OCI-LY7 (cell line): ENCODE measurements around the gene DEFB119.

Experiments used
- CTCF ChIP-seq: fragments of 200-600 bp; sonication (generic); conservative IDR thresholded peaks from 2 replicates; pipeline ENCODE4 v1.5.1; 2014; ENCODE audit warnings: mild to moderate bottlenecking, antibody characterized with exemption, low read length, moderate library complexity, mixed read lengths
- EZH2phosphoT487 ChIP-seq: fragments of 200-600 bp; sonication (generic); IDR thresholded peaks from 2 replicates; pipeline ENCODE4 v1.6.1; 2018; ENCODE audit warnings: low read depth, borderline replicate concordance, mild to moderate bottlenecking, mixed run types, antibody characterized with exemption, low read length, moderate library complexity, mixed read lengths

- no peak for TF ChIP-seq CTCF
- TF ChIP-seq EZH2phosphoT487, result no peak
Observed at GRCh38 chr20:31406115-31406514, 15.7 kb upstream of the DEFB119 start, which contains the start of gene DEFB121.
